ENCODE measurements around the gene PTX3. TPM values are rescaled to one million over a fixed set of nuclear protein-coding genes. Genes with fewer than 3 reads are reported as not detected.

Gene PTX3
- total RNA-seq, 2 experiments from 2014 or later = not detected

DNA sequence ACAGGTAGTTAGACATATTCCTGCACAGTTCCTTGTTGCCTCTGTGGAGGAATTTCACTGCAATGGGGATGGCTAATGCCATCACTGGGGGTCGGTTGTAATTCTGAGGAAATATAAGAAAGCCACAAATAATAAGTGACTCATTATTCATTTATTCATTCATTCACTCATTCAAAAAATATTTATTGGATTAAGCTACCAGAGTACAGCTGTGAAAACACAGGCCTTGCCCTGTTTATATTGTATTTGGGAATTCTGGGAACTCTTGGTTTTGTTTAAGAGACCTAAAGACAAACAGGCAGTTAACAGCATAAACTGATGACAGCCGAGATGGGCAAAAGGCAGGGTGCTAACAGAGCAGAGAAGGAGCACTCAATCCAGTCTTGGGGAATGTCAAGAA is 23.6 kb downstream of the PTX3 start:
- Histone ChIP-seq H3K9me3 (ENCODE audit: low read length) (no peaks in the 10 kb centered on the region), H4K20me1 (ENCODE audit: insufficient read depth, low read length) (no peaks in the 10 kb centered on the region), H3K79me2 (ENCODE audit: insufficient read depth, low read depth, low read length) (no peaks in the 10 kb centered on the region), H3K27ac (ENCODE audit: low read depth, low read length, poor library complexity, severe bottlenecking) (no peak overlapping the region), H3K4me1 (ENCODE audit: insufficient read depth, low read length, poor library complexity, severe bottlenecking) (no peaks in the 10 kb centered on the region), H3K9me2 (ENCODE audit: insufficient read depth, low read length) (no peaks in the 10 kb centered on the region), H3K36me3 (ENCODE audit: insufficient read depth, low read length) (no peaks in the 10 kb centered on the region), H3K4me2 (ENCODE audit: low read length) (no peak overlapping the region), H2AFZ (ENCODE audit: low read length) (no peak overlapping the region), H3K4me3 (ENCODE audit: low read depth, low read length, poor library complexity, severe bottlenecking) (no peak overlapping the region)
- CTCF ChIA-PET (ENCODE audit: unreplicated experiment) = no interaction called here
- intact Hi-C loops (cut with micrococcal nuclease; ENCODE audit: unreplicated experiment) = no loop called here
- TF ChIP-seq EZH2phosphoT487 (IDR thresholded peaks at IDR 0.05; ENCODE audit: borderline replicate concordance, low read depth, low read length) = no peak
- BruUV-seq (replicated peaks) = no TSS peak
- POLR2A ChIA-PET = interaction anchor here (0.6 kb wide), 1 partner anchor 1386 kb away, joined by 3 read pairs; no protein-coding TSS in a partner anchor
- DNase-seq (ENCODE audit: low spot score) = no peak

DNA sequence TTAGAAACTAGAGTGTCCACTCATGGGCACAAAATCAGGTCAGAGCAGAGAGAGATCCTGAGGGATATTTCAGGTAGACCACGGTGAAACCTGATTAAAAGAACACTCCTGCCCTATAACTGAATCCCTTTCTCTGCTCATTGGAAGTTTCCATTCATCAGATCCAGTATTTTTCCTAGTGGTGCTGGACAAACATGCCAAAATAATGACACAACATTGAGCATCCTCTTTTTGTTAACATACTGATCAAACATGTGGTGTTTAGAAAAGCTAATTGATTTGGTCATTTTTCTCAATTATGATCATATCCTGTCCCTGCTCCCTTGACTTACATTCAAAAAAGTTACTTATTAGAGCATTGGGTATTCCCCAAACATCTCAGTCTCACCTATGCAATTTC is 27.2 kb downstream of the PTX3 start:
- Histone ChIP-seq H3K79me2 (ENCODE audit: insufficient read depth, low read depth, low read length) (no peaks in the 10 kb centered on the region), H3K27ac (ENCODE audit: low read depth, low read length, poor library complexity, severe bottlenecking) (no peak overlapping the region), H4K20me1 (ENCODE audit: insufficient read depth, low read length) (no peaks in the 10 kb centered on the region), H2AFZ (ENCODE audit: low read length) (no peak overlapping the region), H3K36me3 (ENCODE audit: insufficient read depth, low read length) (no peaks in the 10 kb centered on the region), H3K9me3 (ENCODE audit: low read length) (no peaks in the 10 kb centered on the region), H3K9me2 (ENCODE audit: insufficient read depth, low read length) (no peaks in the 10 kb centered on the region), H3K4me1 (ENCODE audit: insufficient read depth, low read length, poor library complexity, severe bottlenecking) (no peaks in the 10 kb centered on the region), H3K4me2 (ENCODE audit: low read length) (no peak overlapping the region), H3K4me3 (ENCODE audit: low read depth, low read length, poor library complexity, severe bottlenecking) (no peak overlapping the region)
- no peak for TF ChIP-seq CTCF (conservative IDR thresholded peaks at IDR 0.05; ENCODE audit: low read length)
- no peak for TF ChIP-seq EZH2phosphoT487 (IDR thresholded peaks at IDR 0.05; ENCODE audit: borderline replicate concordance, low read depth, low read length)
- intact Hi-C loops (cut with micrococcal nuclease; ENCODE audit: unreplicated experiment) = no loop called here
- no peak for DNase-seq (ENCODE audit: low spot score)
- BruUV-seq (replicated peaks) = no TSS peak
- CTCF ChIA-PET (ENCODE audit: unreplicated experiment) = no interaction called here
- POLR2A ChIA-PET = interaction anchor here (1.3 kb wide), 1 partner anchor 11 kb away, joined by 3 read pairs; no protein-coding TSS in a partner anchor

DNA sequence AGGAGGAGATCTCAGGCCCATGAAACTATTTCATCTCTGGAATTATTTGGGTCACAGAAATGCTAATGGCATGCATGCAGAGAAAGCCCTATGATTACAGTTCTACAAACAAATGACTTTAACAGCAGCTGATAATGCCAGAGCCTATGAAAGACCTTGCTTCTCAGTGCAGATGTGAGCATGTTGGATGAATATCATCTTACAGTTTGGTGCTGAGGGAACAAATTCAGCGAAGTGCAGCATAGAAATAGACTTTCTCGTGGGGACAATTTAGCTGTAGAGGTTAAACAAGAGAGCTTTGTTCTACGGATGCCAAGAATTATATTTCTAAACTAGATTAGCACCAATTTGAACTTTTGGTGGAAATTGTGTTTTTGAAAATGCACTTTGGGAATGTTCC is 27.7 kb downstream of the PTX3 start:
- Histone ChIP-seq H4K20me1 (ENCODE audit: insufficient read depth, low read length) (no peaks in the 10 kb centered on the region), H3K9me3 (ENCODE audit: low read length) (no peaks in the 10 kb centered on the region), H3K4me3 (ENCODE audit: low read depth, low read length, poor library complexity, severe bottlenecking) (no peak overlapping the region), H2AFZ (ENCODE audit: low read length) (no peak overlapping the region), H3K9me2 (ENCODE audit: insufficient read depth, low read length) (no peaks in the 10 kb centered on the region), H3K79me2 (ENCODE audit: insufficient read depth, low read depth, low read length) (no peaks in the 10 kb centered on the region), H3K27ac (ENCODE audit: low read depth, low read length, poor library complexity, severe bottlenecking) (no peak overlapping the region), H3K36me3 (ENCODE audit: insufficient read depth, low read length) (no peaks in the 10 kb centered on the region), H3K4me2 (ENCODE audit: low read length) (no peak overlapping the region), H3K4me1 (ENCODE audit: insufficient read depth, low read length, poor library complexity, severe bottlenecking) (no peaks in the 10 kb centered on the region)
- no peak for DNase-seq (ENCODE audit: low spot score)
- BruUV-seq (replicated peaks) = no TSS peak
- POLR2A ChIA-PET = interaction anchor here (0.7 to 1.3 kb wide), 5 partner anchors 11 to 467 kb away, joined by 3 to 4 read pairs (median 3); no protein-coding TSS in a partner anchor
- intact Hi-C loops (cut with micrococcal nuclease; ENCODE audit: unreplicated experiment) = no loop called here
- CTCF ChIA-PET (ENCODE audit: unreplicated experiment) = no interaction called here
- TF ChIP-seq EZH2phosphoT487 (IDR thresholded peaks at IDR 0.05; ENCODE audit: borderline replicate concordance, low read depth, low read length) = no peak
- TF ChIP-seq CTCF (conservative IDR thresholded peaks at IDR 0.05; ENCODE audit: low read length) = no peak
